ENCODE data around the gene CACNA1C.

CACNA1C gene

GRCh38 chr12:2391740-2392331 lies 339.0 kb downstream of the CACNA1C start:
- Histone ChIP-seq H3K36me3 (ENCODE audit: control insufficient read depth, low read length) (no peaks in the 10 kb centered on the region), H3K4me3 (ENCODE audit: low read length) (no peak overlapping the region), H3K9me2 (replicated peaks; ENCODE audit: control insufficient read depth, low read length) (no peaks in the 10 kb centered on the region), H3K79me2 (ENCODE audit: control insufficient read depth, low read length) (no peaks in the 10 kb centered on the region), H3K4me2 (ENCODE audit: low read length) (no peak overlapping the region), H4K20me1 (ENCODE audit: control insufficient read depth, insufficient read depth, low read depth, low read length) (no peaks in the 10 kb centered on the region), H3K27ac (ENCODE audit: low read depth, low read length) (no peak overlapping the region), H3K27me3 (ENCODE audit: control insufficient read depth, low read length) (peaks cover 28% of the 10 kb centered on the region), H3K4me1 (ENCODE audit: control insufficient read depth, low read length) (no peaks in the 10 kb centered on the region), H3K9me3 (ENCODE audit: control insufficient read depth, insufficient read depth, low read length) (no peaks in the 10 kb centered on the region), H3F3A (ENCODE audit: control insufficient read depth, insufficient read depth) (no peaks in the 10 kb centered on the region)
- TF ChIP-seq EZH2phosphoT487 (IDR thresholded peaks at IDR 0.05; ENCODE audit: borderline replicate concordance, low read length) (no peak), CTCF (IDR thresholded peaks at IDR 0.05; ENCODE audit: low read depth, low read length, poor library complexity, severe bottlenecking) (no peak)

- no peaks in the 10 kb centered on the region for H3K9me3 ChIP-seq (ENCODE audit: control insufficient read depth, insufficient read depth, low read length)
- TF ChIP-seq EZH2phosphoT487 (IDR thresholded peaks at IDR 0.05; ENCODE audit: borderline replicate concordance, low read length) (no peak), CTCF (IDR thresholded peaks at IDR 0.05; ENCODE audit: low read depth, low read length, poor library complexity, severe bottlenecking) (no peak)
- no peak overlapping the region for H3K4me3 ChIP-seq (ENCODE audit: low read length)
- H3K9me2 ChIP-seq (replicated peaks; ENCODE audit: control insufficient read depth, low read length): no peaks in the 10 kb centered on the region
- H3F3A ChIP-seq (ENCODE audit: control insufficient read depth, insufficient read depth): no peaks in the 10 kb centered on the region
- H3K27ac ChIP-seq (ENCODE audit: low read depth, low read length): no peak overlapping the region
- no peaks in the 10 kb centered on the region for H4K20me1 ChIP-seq (ENCODE audit: control insufficient read depth, insufficient read depth, low read depth, low read length)
- H3K4me1 ChIP-seq (ENCODE audit: control insufficient read depth, low read length): no peaks in the 10 kb centered on the region
- no peaks in the 10 kb centered on the region for H3K79me2 ChIP-seq (ENCODE audit: control insufficient read depth, low read length)
- peaks cover 17% of the 10 kb centered on the region for H3K27me3 ChIP-seq (ENCODE audit: control insufficient read depth, low read length)
- no peak overlapping the region for H3K4me2 ChIP-seq (ENCODE audit: low read length)
- H3K36me3 ChIP-seq (ENCODE audit: control insufficient read depth, low read length): no peaks in the 10 kb centered on the region
Observed at GRCh38 chr12:2393016-2393415, 340.2 kb downstream of the CACNA1C start.

GRCh38 chr12:2393996-2394395 lies 341.2 kb downstream of the CACNA1C start:
- H3K4me3 ChIP-seq (ENCODE audit: low read length): no peak overlapping the region
- no peak for TF ChIP-seq EZH2phosphoT487 (IDR thresholded peaks at IDR 0.05; ENCODE audit: borderline replicate concordance, low read length)
- no peak for TF ChIP-seq CTCF (IDR thresholded peaks at IDR 0.05; ENCODE audit: low read depth, low read length, poor library complexity, severe bottlenecking)
- no peaks in the 10 kb centered on the region for H3K36me3 ChIP-seq (ENCODE audit: control insufficient read depth, low read length)
- H3K4me1 ChIP-seq (ENCODE audit: control insufficient read depth, low read length): no peaks in the 10 kb centered on the region
- no peak overlapping the region for H3K27ac ChIP-seq (ENCODE audit: low read depth, low read length)
- no peaks in the 10 kb centered on the region for H4K20me1 ChIP-seq (ENCODE audit: control insufficient read depth, insufficient read depth, low read depth, low read length)
- no peaks in the 10 kb centered on the region for H3K9me3 ChIP-seq (ENCODE audit: control insufficient read depth, insufficient read depth, low read length)
- no peaks in the 10 kb centered on the region for H3K9me2 ChIP-seq (replicated peaks; ENCODE audit: control insufficient read depth, low read length)
- H3K27me3 ChIP-seq (ENCODE audit: control insufficient read depth, low read length): peaks cover 10% of the 10 kb centered on the region
- H3K79me2 ChIP-seq (ENCODE audit: control insufficient read depth, low read length): no peaks in the 10 kb centered on the region
- H3K4me2 ChIP-seq (ENCODE audit: low read length): no peak overlapping the region
- H3F3A ChIP-seq (ENCODE audit: control insufficient read depth, insufficient read depth): no peaks in the 10 kb centered on the region

Data from DOHH2 (cell line).